ENCODE results near the gene ASB1.
A peak's percentile ranks its signal among the peaks of the same experiment; 100 is the strongest.

The ASB1 gene, protein sequence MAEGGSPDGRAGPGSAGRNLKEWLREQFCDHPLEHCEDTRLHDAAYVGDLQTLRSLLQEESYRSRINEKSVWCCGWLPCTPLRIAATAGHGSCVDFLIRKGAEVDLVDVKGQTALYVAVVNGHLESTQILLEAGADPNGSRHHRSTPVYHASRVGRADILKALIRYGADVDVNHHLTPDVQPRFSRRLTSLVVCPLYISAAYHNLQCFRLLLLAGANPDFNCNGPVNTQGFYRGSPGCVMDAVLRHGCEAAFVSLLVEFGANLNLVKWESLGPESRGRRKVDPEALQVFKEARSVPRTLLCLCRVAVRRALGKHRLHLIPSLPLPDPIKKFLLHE

DNA sequence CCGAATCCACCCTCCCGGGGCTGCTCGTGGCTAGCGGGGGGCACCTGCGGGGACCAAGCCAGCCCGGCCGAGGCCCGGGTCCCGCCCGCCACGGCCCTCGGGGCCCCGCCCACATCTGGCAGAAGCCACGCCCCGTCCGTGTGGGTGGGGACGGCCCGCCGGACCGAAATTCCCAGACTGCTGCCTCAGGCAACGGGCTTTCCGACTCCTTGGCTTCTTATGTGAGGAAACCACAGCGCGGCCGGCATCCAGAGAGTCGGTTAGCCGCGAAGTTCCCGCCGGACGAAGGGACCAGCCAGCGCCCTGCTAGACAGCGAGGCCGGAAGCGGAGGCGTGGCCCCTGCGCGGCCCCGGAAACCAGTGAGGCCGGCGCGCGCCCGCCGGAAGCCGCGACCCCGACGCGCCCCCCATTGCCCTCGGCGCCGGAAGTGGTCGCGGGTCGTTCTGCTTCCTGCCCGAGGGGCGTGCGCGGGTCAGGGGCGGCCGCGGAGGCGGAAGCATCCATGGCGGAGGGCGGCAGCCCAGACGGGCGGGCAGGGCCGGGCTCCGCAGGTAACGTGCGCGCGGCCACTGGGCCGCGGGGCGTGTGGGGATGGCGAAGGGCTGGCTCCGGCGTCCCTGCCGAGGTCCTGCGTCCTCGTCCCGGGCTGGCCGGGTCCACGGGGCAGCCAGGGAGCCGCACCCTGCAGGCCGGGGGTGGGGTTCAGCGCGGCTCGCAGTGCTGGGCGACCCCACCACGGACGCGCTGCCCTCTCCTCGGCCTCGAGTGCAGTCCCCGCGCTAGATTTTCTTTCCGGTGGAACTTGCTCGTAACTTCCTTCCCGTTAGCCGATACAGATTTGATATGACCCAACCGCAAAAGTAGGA, at the start of gene ASB1:
TSS of gene ASB1 (plus strand) at position 360 of the 867 bp plus-strand sequence. CDS start at position 504, 144 bp downstream.
- DNase-seq (ENCODE audit: low spot score) = peak; percentile 71

DNA sequence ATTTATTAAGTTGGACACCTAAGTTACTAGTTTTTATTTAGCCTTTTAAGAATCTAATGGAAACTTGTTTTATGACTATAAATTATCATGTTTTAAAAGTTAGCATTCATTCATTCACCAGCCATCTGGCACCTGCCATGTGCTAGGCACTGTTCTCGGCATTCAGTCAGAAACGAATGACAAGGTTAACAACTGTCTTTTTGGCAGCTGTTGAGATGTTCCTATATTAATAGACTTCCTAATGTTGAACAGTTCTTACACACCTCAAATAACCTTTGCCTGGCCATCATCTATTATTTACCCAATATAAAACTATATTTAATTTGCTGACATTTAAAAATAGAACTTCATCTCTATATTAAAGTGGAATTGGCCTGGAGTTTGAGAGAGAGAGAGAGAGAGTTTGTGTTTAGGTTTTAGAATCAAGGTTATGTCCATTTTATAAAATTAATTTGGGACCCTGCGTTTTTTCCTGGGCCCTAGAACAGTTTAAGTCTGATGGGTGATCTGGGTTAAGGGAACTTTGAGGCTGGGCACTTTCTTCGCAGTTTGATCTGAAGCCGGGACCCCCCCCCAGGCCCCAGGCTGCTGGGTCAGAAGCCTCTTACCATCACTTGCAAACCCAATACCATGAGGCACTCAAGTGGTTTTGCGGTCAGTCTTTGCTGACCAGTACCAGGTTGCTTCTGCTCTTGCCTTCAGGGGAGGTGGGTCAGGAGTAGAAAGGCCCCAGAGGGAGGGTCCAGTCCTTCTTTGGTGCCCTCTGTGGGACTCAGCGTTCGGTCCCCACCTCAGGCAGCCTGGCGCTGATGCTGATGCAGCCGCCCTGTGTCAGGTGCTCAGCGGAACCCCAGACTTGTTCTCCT, 48.3 kb upstream of the ASB1 start:
- DNase-seq (ENCODE audit: low spot score) = no peak

DNA sequence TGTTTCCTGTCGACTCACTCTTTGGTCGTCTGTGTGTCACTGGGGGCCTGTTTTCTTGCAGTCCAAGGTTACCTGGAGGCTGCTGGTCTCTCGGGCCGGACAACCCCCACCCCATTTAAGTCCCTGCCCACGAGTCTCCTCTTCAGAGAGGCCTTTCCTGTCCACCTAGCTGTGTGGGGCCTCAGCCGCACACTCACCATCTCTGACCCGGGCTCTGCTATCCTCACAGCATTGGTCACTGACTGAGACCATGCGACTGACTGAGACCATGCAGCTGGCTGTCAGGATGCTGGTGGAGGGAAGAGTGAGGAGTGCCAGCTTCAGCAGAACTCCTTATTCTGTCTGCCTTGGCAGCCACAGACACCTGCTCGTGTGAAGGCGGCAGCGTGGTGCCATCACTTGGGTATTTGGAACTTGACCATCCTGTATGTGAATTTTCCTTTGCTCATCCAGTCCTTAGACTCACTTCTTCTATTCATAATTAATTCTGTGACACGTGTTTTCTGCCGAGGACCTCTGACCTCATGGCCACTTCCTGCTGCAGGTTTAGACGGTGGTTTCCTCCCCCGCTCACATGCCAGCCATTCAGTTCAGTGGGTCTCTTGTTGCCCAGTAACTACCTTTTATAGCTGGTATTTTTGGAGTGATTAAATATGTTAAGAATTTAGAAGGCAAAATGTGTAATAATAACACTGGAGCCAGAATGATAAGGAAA, 47.5 kb upstream of the ASB1 start:
- no peak for DNase-seq (ENCODE audit: low spot score)

- DNase-seq (ENCODE audit: low spot score) = no peak
These were observed 46.4 kb upstream of the ASB1 start for GRCh38 chr2:238380336-238380735.

GRCh38 chr2:238380785-238381184, 45.9 kb upstream of the ASB1 start:
- DNase-seq (ENCODE audit: low spot score) = no peak

DNA sequence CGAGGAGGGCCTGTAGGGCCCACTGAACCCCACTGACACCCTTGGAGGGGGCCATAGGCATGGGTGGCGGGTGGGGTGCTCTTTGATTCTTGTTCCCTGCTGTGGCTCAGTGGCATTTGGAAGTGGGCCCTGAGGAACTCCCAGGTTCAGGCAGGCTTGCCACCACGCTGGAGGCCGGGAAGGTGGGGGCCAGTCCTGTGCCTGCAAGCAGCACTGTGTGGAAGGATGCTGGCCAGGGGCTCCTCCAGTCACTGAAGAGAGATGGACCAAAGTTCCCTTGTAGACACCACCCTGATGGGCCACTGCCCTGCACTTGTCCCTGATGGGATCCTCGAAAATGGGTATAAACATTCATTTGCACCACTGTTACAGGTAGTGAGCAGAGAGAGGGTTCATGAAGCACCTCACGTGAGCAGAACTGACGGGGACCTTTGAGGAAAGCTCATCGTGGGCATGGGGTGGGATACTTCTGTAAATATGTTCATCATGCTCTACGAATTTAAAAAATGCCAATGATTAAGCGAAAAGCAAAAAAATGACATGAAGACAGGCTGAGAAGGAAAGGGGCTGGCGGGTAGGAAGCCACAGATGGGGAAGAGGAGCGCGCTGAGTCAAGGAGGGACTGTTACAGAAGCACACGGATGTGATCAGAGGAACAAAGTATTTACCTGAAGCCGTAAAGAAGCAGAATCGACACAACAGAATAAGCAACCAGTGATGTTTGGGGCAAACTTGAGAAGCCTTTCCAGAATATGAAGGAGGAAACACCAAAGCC, 45.2 kb upstream of the ASB1 start:
- no peak for DNase-seq (ENCODE audit: low spot score)

GRCh38 chr2:238382381-238382781, 44.3 kb upstream of the ASB1 start:
- no peak for DNase-seq (ENCODE audit: low spot score)

DNA sequence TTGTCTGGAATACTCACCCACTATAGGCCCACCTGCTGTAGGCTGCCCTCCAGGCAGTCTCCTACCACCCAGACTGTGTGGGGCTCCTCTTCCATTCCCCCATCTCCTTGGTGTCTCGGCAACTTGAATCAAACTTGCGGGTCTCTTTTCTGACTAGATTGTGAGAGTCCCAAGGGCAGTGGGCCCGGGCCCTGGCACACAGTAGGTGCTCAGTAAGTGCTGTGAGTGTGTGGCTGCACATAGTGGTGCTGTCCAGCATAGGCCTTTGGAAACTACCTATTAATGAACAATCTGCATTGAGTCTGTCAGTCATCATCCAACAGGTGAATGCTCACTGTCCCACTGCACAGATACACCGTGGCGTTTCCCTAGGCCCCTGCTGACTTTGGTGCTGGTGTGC, 43.6 kb upstream of the ASB1 start:
- DNase-seq (ENCODE audit: low spot score) = no peak

DNA sequence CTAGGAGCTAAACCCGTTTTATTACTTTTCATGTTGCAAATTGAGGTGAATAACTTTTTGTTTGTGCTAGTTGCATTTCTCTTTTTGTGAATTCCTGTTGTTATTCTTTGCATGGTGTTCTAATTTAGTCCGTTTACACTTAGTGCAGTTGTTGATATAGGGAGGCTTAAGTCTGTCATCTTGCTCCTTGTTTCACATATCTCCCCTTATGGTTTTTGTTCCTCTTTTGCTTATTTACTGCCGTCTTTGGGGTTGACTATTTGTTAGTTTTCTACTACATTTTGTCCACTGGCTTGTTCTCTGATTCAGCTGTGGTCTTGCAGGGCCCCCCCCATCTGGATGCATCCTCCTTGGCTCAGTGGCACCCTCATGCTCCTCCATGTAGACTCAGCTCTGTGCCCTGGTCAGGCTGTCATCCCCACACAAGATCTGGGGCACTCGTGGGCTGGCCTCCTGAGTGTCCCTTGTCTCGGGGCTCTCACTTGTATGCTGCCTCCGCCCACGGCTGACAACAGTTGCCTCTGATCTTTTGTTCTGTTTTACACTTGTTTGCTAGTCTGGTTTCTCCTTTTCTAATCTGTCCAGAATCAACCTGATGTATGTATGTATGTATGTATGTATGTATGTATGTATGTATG, 42.9 kb upstream of the ASB1 start:
- no peak for DNase-seq (ENCODE audit: low spot score)

GRCh38 chr2:238387332-238387731, 39.4 kb upstream of the ASB1 start:
- DNase-seq (ENCODE audit: low spot score) = no peak

- no peak for DNase-seq (ENCODE audit: low spot score)
These were observed 37.9 kb upstream of the ASB1 start for GRCh38 chr2:238388794-238389193.

DNA sequence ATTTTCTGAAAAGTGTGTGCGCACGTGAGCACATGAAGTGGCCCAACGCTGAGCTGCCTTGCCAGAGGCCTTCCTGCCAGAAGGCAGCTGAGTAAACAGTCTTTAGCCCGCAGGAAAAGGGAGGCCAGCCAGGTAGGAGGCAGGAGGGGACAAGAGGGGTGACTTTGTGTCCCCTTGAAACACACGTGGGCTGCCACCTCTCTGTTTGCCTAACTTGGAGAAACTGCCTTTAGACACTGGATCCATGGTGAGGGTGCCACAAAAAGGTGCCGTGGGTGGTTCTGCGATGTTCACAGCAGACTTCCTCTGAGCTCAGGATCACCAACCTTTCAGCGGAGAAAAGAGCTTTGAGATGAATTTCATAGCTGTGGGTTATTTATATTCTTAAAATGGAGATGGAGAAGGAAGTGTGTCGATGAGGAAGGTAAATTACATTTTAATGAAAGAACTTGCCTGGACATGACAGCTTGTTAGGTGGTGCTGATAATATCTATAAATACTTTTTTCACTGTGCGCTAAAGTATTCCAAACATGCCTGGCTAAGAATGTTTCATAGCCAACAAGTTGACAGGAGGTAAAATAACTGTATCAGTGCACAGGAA, 36.6 kb upstream of the ASB1 start:
- no peak for DNase-seq (ENCODE audit: low spot score)

GRCh38 chr2:238391042-238391689, 35.6 kb upstream of the ASB1 start:
- DNase-seq (ENCODE audit: low spot score) = no peak

- DNase-seq (ENCODE audit: low spot score) = no peak
These were observed 30.1 kb upstream of the ASB1 start for GRCh38 chr2:238396663-238397062.

DNA sequence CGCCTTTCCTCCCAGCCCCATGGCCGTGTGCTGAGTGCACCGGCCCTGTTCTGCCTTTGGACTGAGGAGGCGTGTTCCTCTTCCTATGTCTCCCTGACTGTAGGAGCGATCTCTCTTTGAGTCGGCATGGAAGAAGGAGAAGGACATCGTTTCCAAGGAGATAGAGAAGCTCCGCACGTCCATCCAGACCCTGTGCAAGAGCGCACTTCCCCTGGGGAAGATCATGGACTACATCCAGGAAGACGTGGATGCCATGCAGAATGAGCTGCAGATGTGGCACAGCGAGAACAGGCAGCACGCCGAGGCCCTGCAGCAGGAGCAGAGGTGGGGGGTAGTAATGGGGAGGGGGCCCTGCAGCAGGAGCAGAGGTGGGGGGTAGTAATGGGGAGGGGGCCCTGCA, 29.4 kb upstream of the ASB1 start:
- DNase-seq (ENCODE audit: low spot score) = no peak

- DNase-seq (ENCODE audit: low spot score) = no peak
These were observed 28.1 kb upstream of the ASB1 start for GRCh38 chr2:238398577-238398976.

DNA sequence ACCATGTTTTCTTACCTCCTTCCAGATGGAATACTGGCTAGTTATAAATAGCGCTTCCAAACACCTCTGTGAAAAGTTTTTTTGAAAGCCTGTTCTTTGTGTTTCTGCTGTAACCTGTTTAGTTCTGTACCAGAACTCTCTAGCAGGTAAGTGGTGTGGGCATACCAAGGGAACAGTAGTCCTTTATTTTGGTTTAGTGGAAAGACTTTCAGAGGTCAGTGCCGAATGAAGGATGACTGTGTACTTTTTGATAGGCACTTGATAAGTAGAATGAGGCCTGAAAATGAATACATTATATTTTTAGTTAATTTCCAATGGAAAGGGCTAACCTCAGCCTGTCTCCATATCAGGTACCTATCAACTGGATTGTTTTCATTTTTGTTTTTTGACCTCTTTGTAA, 27.6 kb upstream of the ASB1 start:
- no peak for DNase-seq (ENCODE audit: low spot score)

- DNase-seq (ENCODE audit: low spot score) = no peak
These were observed 25.2 kb upstream of the ASB1 start for GRCh38 chr2:238401551-238401950.

GRCh38 chr2:238403632-238404405, 22.9 kb upstream of the ASB1 start:
- no peak for DNase-seq (ENCODE audit: low spot score)

All from Ammon's horn (tissue), 1 donor.